MCF 10A (cell line): Measurements from ENCODE around the gene HYAL3. TPM values are rescaled to one million over a fixed set of nuclear protein-coding genes. Genes with fewer than 3 reads are reported as not detected.

Experiments used
- BruUV-seq: library from RNA; stranded (reverse); fragments of 400-500 nt; replicated peaks from 2 replicates; lab custom pipeline; 2021; lab: Mats Ljungman, UMichigan
- CTCF ChIA-PET: fragments of 300-600 bp; sonication (Branson Sonifier 250); formaldehyde crosslinking; extraction: SDS; loops from one replicate; lab custom pipeline; 2021; ENCODE audit warnings: antibody characterized with exemption, inconsistent platforms; lab: Yijun Ruan, JAX
- POLR2A ChIA-PET: fragments of 300-600, 350-650 bp; sonication (Branson Sonifier 250); formaldehyde crosslinking; extraction: SDS; loops from one replicate; lab custom pipeline; 2020; ENCODE audit warnings: antibody characterized with exemption, inconsistent platforms; lab: Yijun Ruan, JAX
- DNase-seq: peaks from one replicate; pipeline ENCODE4 v3.0.0-alpha.2; 2018; ENCODE audit not compliant: unreplicated experiment
- H3K27ac Mint-ChIP-seq: one replicate; pipeline ENCODE4 v1.8.0; 2022; ENCODE audit warnings: mild to moderate bottlenecking, low read depth, mixed read lengths; ENCODE audit not compliant: unreplicated experiment
- H3K27me3 Mint-ChIP-seq: one replicate; pipeline ENCODE4 v1.8.0; 2022; ENCODE audit warnings: mixed read lengths; ENCODE audit not compliant: insufficient read depth, unreplicated experiment
- H3K36me3 Mint-ChIP-seq: one replicate; pipeline ENCODE4 v1.8.0; 2022; ENCODE audit warnings: mild to moderate bottlenecking, moderate library complexity, mixed read lengths; ENCODE audit not compliant: insufficient read depth, unreplicated experiment
- H3K4me1 Mint-ChIP-seq: one replicate; pipeline ENCODE4 v1.8.0; 2022; ENCODE audit warnings: mixed read lengths; ENCODE audit not compliant: insufficient read depth, unreplicated experiment
- H3K4me3 Mint-ChIP-seq: one replicate; pipeline ENCODE4 v1.8.0; 2022; ENCODE audit warnings: mild to moderate bottlenecking, moderate library complexity, mixed read lengths; ENCODE audit not compliant: unreplicated experiment
- H3K9me3 Mint-ChIP-seq: one replicate; pipeline ENCODE4 v1.8.0; 2022; ENCODE audit warnings: mixed read lengths; ENCODE audit not compliant: unreplicated experiment
- intact Hi-C: fragments of 100-400 bp; cut with micrococcal nuclease; formaldehyde crosslinking; loops from 2 replicates; pipeline ENCODE4 v1.14.1; 2022
- total RNA-seq: library from RNA; stranded (reverse); gene quantifications from 2 replicates; pipeline ENCODE4 v1.2.3, GENCODE V29; 2022
- TF ChIP-seq, protein P1 (sequence below): fragments of 200-600 bp; IDR thresholded peaks from one replicate; pipeline ENCODE4 v1.8.0; 2022; ENCODE audit warnings: antibody characterized with exemption, mild to moderate bottlenecking; ENCODE audit not compliant: unreplicated experiment

HYAL3 gene
- total RNA-seq, 1 experiment from 2014 or later, result 2.3 TPM

DNA sequence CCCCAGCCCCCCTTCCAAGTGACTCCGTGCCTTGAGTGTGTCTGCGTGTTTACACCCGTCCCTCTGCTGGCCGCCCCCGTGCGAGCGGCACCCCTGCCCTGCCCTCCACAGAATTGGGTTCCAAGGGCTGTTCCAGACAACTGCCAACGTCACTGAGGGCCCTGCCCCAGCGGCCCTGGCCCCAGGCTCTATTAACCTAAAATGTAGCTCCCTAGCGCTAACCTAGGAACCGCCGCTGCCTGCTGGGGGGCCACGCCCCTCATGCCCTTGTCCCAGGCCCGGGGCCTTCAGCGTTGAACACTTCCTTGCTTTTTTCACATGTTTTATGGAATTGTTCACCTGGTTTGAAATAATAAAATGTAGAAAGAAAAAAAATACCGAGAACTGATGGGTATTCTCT, 40.2 kb downstream of the HYAL3 start:
- TF ChIP-seq, protein P1, sequence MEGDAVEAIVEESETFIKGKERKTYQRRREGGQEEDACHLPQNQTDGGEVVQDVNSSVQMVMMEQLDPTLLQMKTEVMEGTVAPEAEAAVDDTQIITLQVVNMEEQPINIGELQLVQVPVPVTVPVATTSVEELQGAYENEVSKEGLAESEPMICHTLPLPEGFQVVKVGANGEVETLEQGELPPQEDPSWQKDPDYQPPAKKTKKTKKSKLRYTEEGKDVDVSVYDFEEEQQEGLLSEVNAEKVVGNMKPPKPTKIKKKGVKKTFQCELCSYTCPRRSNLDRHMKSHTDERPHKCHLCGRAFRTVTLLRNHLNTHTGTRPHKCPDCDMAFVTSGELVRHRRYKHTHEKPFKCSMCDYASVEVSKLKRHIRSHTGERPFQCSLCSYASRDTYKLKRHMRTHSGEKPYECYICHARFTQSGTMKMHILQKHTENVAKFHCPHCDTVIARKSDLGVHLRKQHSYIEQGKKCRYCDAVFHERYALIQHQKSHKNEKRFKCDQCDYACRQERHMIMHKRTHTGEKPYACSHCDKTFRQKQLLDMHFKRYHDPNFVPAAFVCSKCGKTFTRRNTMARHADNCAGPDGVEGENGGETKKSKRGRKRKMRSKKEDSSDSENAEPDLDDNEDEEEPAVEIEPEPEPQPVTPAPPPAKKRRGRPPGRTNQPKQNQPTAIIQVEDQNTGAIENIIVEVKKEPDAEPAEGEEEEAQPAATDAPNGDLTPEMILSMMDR, result no peak
- POLR2A ChIA-PET, result interaction anchor here (0.5 to 2.6 kb wide), 4 partner anchors 12 to 59 kb away, joined by 3 to 16 read pairs (median 4); partner anchors contain the start of genes GNAI2 and SEMA3B

DNA sequence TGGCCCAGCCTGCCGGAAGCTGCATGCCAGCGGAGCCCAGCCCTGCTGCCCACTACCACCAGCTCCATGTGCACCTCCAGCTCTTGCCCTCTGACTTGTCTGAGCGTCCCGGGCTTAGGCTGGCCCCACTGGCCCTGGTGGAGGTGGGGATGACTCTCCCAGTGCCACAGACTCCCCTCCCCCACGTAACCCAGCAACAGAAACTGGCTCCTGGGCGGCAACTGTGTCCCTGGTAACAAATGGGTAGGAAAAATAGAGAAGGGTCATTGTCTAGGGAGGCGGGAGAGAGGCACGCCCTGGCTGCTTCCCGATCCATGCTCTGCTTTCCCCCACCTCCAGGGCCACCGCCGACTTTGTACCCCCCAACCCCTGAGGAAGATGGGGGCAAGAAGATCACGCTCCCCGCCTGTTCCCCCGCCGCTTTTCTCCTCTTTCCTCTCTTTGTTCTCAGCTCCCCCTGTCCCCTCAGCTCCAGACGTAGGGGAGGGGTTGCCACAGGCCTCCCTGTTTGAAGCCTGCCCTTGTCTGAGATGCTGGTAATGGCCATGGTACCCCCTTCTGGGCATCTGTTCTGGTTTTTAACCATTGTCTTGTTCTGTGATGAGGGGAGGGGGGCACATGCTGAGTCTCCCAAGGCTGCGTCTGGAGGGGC, 41.0 kb downstream of the HYAL3 start:
- Mint-ChIP-seq H3K9me3 (no peaks in the 10 kb centered on the region), H3K4me1 (peaks cover 5% of the 10 kb centered on the region), H3K4me3 (no peak overlapping the region), H3K27ac (no peak overlapping the region), H3K27me3 (no peaks in the 10 kb centered on the region), H3K36me3 (peaks cover 22% of the 10 kb centered on the region)
- no TSS peak for BruUV-seq
- intact Hi-C loops, result no loop called here
- ChIA-PET CTCF (interaction anchor here (0.6 to 7.2 kb wide), 8 partner anchors 10 to 1145 kb away, joined by 3 to 70 read pairs (median 4); partner anchors contain the start of genes GNAI2 and SEMA3B), POLR2A (interaction anchor here (1.0 to 1.5 kb wide), 2 partner anchors 11 to 22 kb away, joined by 3 to 4 read pairs; partner anchors contain the start of gene GNAI2)
- DNase-seq, result no peak
- TF ChIP-seq, protein P1, result no peak

More for the DNA sequence above, 40.2 kb downstream of the HYAL3 start:
- Mint-ChIP-seq H3K36me3 (peaks cover 22% of the 10 kb centered on the region), H3K4me1 (peaks cover 5% of the 10 kb centered on the region), H3K27ac (peak overlapping the region; percentile 46), H3K27me3 (no peaks in the 10 kb centered on the region), H3K9me3 (no peaks in the 10 kb centered on the region), H3K4me3 (no peak overlapping the region)
- no TSS peak for BruUV-seq
- DNase-seq, result no peak
- CTCF ChIA-PET, result interaction anchor here (0.5 to 7.2 kb wide), 15 partner anchors 11 to 1892 kb away, joined by 3 to 70 read pairs (median 4); partner anchors contain the start of genes GNAI2 and SEMA3B
- intact Hi-C loops, result no loop called here

DNA sequence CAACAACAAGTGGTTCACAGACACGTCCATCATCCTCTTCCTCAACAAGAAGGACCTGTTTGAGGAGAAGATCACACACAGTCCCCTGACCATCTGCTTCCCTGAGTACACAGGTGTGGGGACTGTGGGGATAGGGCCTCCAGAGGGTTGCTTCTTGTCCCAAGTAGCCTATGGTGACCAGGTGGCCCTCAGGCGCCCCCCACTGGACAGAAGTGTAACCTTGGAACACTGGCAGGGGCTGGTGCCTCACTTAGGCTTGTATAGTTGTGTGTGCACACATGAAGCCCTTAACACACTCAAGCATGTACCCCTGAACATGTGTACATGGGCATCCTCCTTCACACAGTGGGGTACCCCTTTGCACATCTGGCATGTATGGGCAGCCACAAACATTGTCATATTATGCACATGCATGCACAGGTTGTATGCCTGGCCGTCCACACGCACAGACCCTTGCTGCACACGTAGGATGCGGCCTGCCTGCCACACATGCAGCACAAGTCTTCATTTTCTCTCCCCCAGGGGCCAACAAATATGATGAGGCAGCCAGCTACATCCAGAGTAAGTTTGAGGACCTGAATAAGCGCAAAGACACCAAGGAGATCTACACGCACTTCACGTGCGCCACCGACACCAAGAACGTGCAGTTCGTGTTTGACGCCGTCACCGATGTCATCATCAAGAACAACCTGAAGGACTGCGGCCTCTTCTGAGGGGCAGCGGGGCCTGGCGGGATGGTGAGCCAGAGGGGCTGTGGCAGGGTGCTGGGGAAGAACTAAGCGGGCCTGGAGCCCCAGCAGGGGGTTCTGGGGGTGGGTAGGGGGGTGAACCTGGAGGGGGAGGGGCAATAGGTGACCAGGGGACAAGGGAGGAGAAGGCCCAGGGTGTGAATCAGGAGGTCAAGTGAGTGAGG, 42.0 kb downstream of the HYAL3 start:
- intact Hi-C loops, result loop anchor here (1.0 kb wide), 1 partner anchor 30 kb away; no protein-coding TSS in a partner anchor
- CTCF ChIA-PET, result interaction anchor here (0.8 to 7.2 kb wide), 9 partner anchors 8 to 137 kb away, joined by 3 to 70 read pairs (median 5); partner anchors contain the start of genes GNAI2 and GNAT1
- Mint-ChIP-seq H3K9me3 (no peaks in the 10 kb centered on the region), H3K27ac (no peak overlapping the region), H3K27me3 (no peaks in the 10 kb centered on the region), H3K4me1 (peaks cover 5% of the 10 kb centered on the region), H3K4me3 (no peak overlapping the region), H3K36me3 (peaks cover 28% of the 10 kb centered on the region)
- POLR2A ChIA-PET, result interaction anchor here (1.4 kb wide), 1 partner anchor 29 kb away, joined by 3 read pairs; no protein-coding TSS in a partner anchor
- DNase-seq, result peak; percentile 67
- TF ChIP-seq, protein P1, result peak; percentile 64
- BruUV-seq, result no TSS peak
